ENCODE data around the gene ESR1.

The ESR1 gene

DNA sequence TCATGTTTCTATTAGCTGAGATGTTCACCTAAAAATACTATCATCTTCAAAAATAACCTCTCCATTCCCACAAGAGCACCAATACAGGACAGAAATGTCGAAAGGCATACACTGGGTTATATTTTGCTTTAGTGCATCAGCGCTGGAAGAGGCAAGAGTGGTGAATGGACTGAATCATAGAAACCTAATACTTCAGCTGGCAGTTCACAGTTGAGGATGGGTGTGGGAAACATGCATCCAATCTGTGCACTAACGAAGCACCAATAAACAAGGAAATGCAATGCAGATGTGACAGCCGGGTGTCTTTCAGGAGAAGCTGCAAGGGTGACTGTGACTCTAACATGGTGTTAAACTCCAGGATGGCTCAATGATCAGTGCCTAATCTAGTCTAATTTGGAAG lies 365.8 kb downstream of the ESR1 start:
- TF ChIP-seq, protein P1, sequence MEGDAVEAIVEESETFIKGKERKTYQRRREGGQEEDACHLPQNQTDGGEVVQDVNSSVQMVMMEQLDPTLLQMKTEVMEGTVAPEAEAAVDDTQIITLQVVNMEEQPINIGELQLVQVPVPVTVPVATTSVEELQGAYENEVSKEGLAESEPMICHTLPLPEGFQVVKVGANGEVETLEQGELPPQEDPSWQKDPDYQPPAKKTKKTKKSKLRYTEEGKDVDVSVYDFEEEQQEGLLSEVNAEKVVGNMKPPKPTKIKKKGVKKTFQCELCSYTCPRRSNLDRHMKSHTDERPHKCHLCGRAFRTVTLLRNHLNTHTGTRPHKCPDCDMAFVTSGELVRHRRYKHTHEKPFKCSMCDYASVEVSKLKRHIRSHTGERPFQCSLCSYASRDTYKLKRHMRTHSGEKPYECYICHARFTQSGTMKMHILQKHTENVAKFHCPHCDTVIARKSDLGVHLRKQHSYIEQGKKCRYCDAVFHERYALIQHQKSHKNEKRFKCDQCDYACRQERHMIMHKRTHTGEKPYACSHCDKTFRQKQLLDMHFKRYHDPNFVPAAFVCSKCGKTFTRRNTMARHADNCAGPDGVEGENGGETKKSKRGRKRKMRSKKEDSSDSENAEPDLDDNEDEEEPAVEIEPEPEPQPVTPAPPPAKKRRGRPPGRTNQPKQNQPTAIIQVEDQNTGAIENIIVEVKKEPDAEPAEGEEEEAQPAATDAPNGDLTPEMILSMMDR (IDR thresholded peaks at IDR 0.05; ENCODE audit: low read depth, low read length): no peak
- DNase-seq: no peak
- H3K4me3 ChIP-seq (ENCODE audit: low read depth, low read length): no peak overlapping the region

DNA sequence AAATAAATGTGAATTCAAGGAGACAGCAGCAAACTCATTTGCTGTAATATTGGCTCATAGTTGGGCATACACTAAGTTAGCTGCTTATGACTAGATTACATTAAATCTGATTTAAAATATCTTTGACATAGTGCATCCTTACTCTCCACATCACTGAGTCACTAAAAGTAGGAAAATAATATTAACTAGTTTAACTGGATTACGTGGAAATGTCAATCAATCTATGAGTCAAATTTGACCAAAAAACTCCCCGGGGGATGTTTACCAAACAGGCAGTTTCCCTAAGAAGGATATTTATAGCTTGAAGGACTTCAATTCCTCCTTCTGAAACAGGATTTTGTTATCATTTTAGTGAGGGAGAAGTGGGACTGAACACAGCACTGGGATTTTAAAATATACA lies 366.5 kb downstream of the ESR1 start:
- Histone ChIP-seq H3K4me1 (no peaks in the 10 kb centered on the region), H3K9me3 (no peaks in the 10 kb centered on the region), H3K27me3 (no peaks in the 10 kb centered on the region), H3K4me3 (ENCODE audit: low read depth, low read length) (no peak overlapping the region), H3K36me3 (no peaks in the 10 kb centered on the region)
- DNase-seq: no peak
- TF ChIP-seq, protein P1 (IDR thresholded peaks at IDR 0.05; ENCODE audit: low read depth, low read length): no peak

More for the DNA sequence above, 365.8 kb downstream of the ESR1 start:
- Histone ChIP-seq H3K36me3 (no peaks in the 10 kb centered on the region), H3K27me3 (no peaks in the 10 kb centered on the region), H3K4me1 (no peaks in the 10 kb centered on the region), H3K9me3 (no peaks in the 10 kb centered on the region)

DNA sequence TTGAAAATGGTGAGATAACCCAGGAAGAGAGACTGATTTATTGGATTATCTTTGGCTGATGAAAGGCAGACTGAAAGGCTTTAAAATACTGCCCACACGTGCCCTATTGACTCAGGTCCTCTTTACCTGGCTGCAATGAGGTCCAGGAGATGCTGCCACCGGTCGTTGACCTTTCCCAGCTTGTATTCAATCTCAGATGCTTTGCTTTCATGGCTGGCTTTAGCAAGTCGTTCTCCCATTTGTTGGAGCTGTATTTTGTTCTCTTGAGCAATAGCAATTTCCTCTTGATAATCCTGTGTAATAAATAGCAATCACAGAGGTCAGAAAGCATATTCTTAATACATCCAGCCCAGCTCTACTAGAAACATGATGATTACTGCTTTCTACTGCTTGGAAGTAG lies 368.8 kb downstream of the ESR1 start:
- no peaks in the 10 kb centered on the region for H3K27me3 ChIP-seq
- H3K4me3 ChIP-seq (ENCODE audit: low read depth, low read length): no peak overlapping the region
- TF ChIP-seq, protein P1 (IDR thresholded peaks at IDR 0.05; ENCODE audit: low read depth, low read length): no peak
- no peaks in the 10 kb centered on the region for H3K36me3 ChIP-seq
- no peaks in the 10 kb centered on the region for H3K4me1 ChIP-seq
- H3K9me3 ChIP-seq: no peaks in the 10 kb centered on the region
- DNase-seq: no peak

Measured in BE2C (cell line).